Spinal cord (tissue), 10 donors: Measurements from ENCODE around the gene HEMK1. TPM values are rescaled to one million over a fixed set of nuclear protein-coding genes. Genes with fewer than 3 reads are reported as not detected.

Experiments
- DNase-seq, 6 donors: peaks; one replicate each; pipeline versions ENCODE4 v3.0.0 to v3.0.0-alpha.2; 2013 to 2015; ENCODE audit warnings: low spot score in 6 of 6, low read depth in 4 of 6
- H3K27ac ChIP-seq: one replicate; pipeline ENCODE4 v1.5.1; 2013; ENCODE audit warnings: low read depth, low read length, control low read depth
- H3K27me3 ChIP-seq: one replicate; pipeline ENCODE4 v1.6.1; 2013; ENCODE audit warnings: low read length; ENCODE audit not compliant: control insufficient read depth, insufficient read depth
- H3K36me3 ChIP-seq: one replicate; pipeline ENCODE4 v1.6.1; 2013; ENCODE audit warnings: low read length; ENCODE audit not compliant: control insufficient read depth, insufficient read depth
- H3K4me1 ChIP-seq: one replicate; pipeline ENCODE4 v1.6.1; 2013; ENCODE audit warnings: low read length; ENCODE audit not compliant: control insufficient read depth, insufficient read depth
- H3K4me3 ChIP-seq: one replicate; pipeline ENCODE4 v1.5.1; 2013; ENCODE audit warnings: low read depth, low read length, control low read depth
- H3K9me3 ChIP-seq: one replicate; pipeline ENCODE4 v1.6.1; 2013; ENCODE audit warnings: low read length; ENCODE audit not compliant: control insufficient read depth, insufficient read depth
- WGBS: methylation state at CpG from one replicate; pipeline ENCODE4 v1.1.5; 2013; ENCODE audit warnings: missing lambda C conversion rate; ENCODE audit not compliant: insufficient coverage; 5-methylcytosine and 5-hydroxymethylcytosine counted together
- polyA plus RNA-seq, 2 donors: library from polyadenylated mRNA; unstranded; fragments of 120-200 nt; gene quantifications; one replicate each; pipeline ENCODE4 v1.2.1, GENCODE V29; 2013; ENCODE audit not compliant: insufficient read length in 2 of 2
- total RNA-seq, 2 donors: library from RNA; depleted of rRNA in 1 of 2; stranded (reverse); fragments of 120-200 nt in 1 of 2; fragments of >200 nt in 1 of 2; gene quantifications; one replicate each; pipeline versions ENCODE4 v1.2.3 to v1.2.4, GENCODE V29; 2013 to 2014
- donor health status: healthy.

Gene HEMK1
- total and polyA plus RNA-seq, 4 donors, result 4.3 to 23.7 (median 17.7) TPM

- no peak overlapping the region for H3K4me3 ChIP-seq
- WGBS, result 100% methylated on average over 3 of the region's 4 CpGs
- H3K4me1 ChIP-seq, result peaks cover 46% of the 10 kb centered on the region
- no peak for DNase-seq
- H3K27ac ChIP-seq, result no peak overlapping the region
- H3K36me3 ChIP-seq, result no peaks in the 10 kb centered on the region
- no peaks in the 10 kb centered on the region for H3K27me3 ChIP-seq
- no peaks in the 10 kb centered on the region for H3K9me3 ChIP-seq
These were observed 38.1 kb upstream of the HEMK1 start for GRCh38 chr3:50531201-50531600.

DNA sequence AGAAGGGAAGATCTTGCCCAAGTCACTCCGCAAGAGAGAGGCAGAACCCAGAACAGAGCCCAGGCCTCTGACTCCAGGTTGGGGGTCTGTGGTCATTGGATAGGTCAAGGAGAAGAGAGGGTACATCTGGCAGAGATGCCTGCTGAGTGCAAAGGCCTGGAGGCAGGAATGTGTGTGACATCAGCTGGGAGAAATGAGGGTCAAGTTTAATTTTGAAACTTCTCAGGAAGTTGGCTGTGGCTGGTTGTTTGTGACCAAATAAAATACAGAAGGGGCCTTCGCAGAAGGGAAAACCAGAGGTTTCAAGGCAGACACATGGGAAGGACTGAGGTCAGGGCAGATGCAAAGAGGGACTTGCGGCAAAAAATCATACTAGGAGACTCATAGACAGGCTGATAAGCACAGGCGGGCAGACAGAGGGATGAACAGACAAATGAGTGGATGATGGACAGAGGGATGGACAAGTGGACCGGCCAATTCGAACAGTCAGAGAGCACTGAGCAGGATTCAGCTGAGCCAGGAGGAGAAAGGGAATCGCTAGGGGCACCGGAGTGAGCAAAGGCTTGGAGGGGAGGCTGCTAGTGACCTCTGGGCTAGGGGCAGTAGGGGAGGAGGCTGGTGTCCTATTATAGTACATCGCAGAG, 37.1 kb upstream of the HEMK1 start:
- peaks cover 45% of the 10 kb centered on the region for H3K4me1 ChIP-seq
- no peak overlapping the region for H3K4me3 ChIP-seq
- 88% methylated on average over 8 of the region's 9 CpGs for WGBS
- H3K9me3 ChIP-seq, result no peaks in the 10 kb centered on the region
- peak overlapping the region; percentile 25 for H3K27ac ChIP-seq
- no peaks in the 10 kb centered on the region for H3K36me3 ChIP-seq
- H3K27me3 ChIP-seq, result no peaks in the 10 kb centered on the region
- DNase-seq, result no peak

- peak in 1 of 6 donors; percentile 74 for DNase-seq
- H3K4me3 ChIP-seq, result no peak overlapping the region
- no peaks in the 10 kb centered on the region for H3K9me3 ChIP-seq
- H3K27me3 ChIP-seq, result no peaks in the 10 kb centered on the region
- H3K27ac ChIP-seq, result no peak overlapping the region
- peaks cover 45% of the 10 kb centered on the region for H3K4me1 ChIP-seq
- H3K36me3 ChIP-seq, result no peaks in the 10 kb centered on the region
- 38% methylated on average over 11 of the region's 13 CpGs for WGBS
These were observed 36.0 kb upstream of the HEMK1 start for GRCh38 chr3:50533316-50533715.

DNA sequence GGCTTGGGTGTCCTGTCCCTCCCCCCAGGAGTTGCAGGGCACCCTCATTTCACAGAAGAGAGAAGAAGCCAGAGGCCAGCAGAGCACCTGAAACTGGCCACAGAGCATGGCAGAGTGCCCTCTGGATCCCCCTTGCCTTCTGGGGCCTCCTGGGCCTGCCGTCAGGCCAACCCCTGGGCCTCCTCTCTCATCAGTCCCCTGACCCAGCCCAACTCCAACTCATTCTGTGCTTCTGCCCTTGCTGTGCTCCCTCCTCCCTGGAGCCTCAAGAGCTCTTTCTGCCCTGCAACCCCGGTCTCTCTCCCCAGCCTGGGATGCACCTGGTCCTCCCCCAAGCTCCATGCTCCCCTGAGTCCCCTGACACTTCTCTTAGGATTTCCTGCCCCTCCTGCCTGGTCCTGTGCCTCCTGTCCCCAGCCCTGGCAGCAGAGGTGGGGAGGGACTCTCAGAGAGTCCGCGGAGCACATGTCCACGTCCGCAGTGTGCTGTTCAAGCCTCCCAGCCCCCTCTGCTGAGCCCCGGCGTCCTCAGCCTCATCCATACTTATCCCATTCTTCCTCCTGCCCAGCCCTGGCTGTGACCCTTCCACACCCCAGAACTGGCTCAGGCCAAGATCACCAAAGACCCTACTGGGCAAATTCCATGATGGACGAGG, 35.4 kb upstream of the HEMK1 start:
- H3K4me3 ChIP-seq, result no peak overlapping the region
- H3K4me1 ChIP-seq, result peaks cover 46% of the 10 kb centered on the region
- H3K36me3 ChIP-seq, result no peaks in the 10 kb centered on the region
- DNase-seq, result no peak
- no peak overlapping the region for H3K27ac ChIP-seq
- 57% methylated on average over 9 of the region's 9 CpGs for WGBS
- no peaks in the 10 kb centered on the region for H3K9me3 ChIP-seq
- H3K27me3 ChIP-seq, result no peaks in the 10 kb centered on the region

DNA sequence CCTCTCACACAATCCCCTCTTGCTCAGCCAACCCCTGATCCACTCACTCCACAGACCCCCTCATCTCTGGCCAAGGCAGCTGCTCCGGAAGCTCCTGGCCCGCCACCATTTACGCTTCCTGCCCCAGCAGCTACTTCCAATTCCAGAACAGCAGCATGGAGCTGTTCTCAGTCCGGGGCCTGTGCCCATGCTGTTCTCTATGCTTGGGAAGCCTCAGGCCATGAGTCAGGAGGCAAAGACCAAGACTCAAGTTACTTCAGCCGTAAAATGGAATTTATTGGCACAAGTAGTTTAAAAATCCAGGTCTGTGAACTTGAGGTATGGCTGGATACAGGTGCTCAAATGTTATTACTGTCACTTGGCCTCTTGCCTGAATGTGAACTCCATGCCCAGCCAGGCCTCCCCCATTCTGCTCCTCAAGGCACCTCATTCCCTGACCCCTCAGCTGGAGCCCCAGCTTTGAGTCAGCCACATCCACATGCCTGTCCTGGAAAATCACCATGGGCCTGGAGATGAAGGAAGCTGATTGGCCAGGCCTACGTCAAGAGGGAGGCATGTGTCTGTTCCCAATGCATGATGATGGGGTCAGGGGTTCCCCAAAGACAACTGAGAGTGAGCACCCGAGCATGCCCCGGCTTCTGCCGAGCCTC, 34.5 kb upstream of the HEMK1 start:
- no peak overlapping the region for H3K27ac ChIP-seq
- H3K4me3 ChIP-seq, result no peak overlapping the region
- no peaks in the 10 kb centered on the region for H3K9me3 ChIP-seq
- H3K4me1 ChIP-seq, result peaks cover 53% of the 10 kb centered on the region
- WGBS, result 80% methylated on average over 7 of the region's 9 CpGs
- H3K27me3 ChIP-seq, result no peaks in the 10 kb centered on the region
- H3K36me3 ChIP-seq, result no peaks in the 10 kb centered on the region
- no peak for DNase-seq

DNA sequence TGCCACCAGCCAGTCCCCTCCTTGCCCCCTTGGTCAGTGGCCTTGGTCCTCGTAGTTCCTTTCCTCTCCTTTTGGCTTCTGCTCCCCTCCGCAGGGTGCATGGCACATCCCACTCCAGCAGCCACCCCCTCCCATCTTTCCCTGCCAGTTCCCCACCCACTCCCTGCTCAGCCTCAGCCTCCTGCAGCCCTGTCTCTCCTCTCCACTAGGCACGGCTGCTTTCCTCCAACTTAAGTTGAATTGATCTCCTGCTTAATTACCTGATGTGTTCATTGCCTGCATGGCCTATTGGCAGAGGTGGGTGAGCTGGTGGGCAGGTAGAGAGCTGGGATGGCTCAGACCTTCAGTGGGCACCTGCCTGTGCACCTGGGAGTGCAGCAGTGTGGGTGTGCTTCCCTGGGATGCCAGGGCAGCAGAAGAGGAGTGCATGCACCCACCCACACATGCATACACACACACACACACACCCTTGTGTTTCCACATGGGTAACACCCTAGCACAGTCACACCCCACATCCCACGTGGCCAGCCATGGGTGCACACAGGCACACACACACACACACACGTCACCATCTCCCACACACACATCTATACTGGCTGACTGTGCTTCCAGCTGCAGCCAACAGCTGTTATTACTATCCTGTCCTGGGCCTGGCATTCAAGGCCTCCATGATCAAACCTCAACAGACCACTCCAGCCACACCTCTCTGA, 32.7 kb upstream of the HEMK1 start:
- Histone ChIP-seq H3K9me3 (no peaks in the 10 kb centered on the region), H3K36me3 (no peaks in the 10 kb centered on the region), H3K27me3 (no peaks in the 10 kb centered on the region), H3K27ac (no peak overlapping the region), H3K4me3 (no peak overlapping the region), H3K4me1 (peaks cover 47% of the 10 kb centered on the region)
- 62% methylated on average over 4 of the region's 5 CpGs for WGBS
- no peak for DNase-seq

DNA sequence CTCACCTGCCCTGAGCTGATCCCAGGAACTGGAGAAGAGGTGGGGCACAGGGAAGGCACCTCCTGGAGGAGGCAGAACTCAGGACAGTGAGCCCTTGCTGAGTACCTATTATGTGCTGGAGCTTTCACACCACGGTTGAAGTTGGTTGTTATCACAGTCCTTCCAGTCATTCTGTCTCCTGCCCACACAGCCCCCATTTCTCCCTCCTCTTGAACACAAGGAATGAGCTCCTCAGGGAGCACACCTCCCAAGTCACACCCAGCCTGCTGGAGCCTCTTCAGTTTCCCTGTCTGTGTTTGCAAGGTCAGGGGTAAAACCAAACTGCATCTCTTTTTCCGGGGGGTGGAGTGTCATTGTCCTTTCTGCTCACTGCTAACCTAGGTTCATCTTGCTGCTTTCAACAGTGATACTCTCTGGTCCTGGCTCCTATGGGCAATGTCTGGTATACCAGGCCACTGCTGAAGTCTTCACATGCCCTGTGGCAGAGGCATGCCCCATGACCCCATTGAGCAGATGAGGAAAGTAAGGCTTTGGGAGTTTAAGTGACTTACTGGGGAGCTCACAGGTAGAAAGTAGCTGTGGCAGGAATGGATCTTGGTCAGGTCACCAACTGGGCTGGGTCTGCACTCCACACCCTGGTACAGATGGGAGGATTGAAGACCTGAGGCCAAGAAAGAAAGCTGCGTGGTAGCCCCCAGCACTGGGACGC, 31.7 kb upstream of the HEMK1 start:
- Histone ChIP-seq H3K4me3 (no peak overlapping the region), H3K27me3 (no peaks in the 10 kb centered on the region), H3K4me1 (peaks cover 51% of the 10 kb centered on the region), H3K36me3 (no peaks in the 10 kb centered on the region), H3K9me3 (no peaks in the 10 kb centered on the region), H3K27ac (no peak overlapping the region)
- 58% methylated on average over 4 of the region's 4 CpGs for WGBS
- no peak for DNase-seq

DNA sequence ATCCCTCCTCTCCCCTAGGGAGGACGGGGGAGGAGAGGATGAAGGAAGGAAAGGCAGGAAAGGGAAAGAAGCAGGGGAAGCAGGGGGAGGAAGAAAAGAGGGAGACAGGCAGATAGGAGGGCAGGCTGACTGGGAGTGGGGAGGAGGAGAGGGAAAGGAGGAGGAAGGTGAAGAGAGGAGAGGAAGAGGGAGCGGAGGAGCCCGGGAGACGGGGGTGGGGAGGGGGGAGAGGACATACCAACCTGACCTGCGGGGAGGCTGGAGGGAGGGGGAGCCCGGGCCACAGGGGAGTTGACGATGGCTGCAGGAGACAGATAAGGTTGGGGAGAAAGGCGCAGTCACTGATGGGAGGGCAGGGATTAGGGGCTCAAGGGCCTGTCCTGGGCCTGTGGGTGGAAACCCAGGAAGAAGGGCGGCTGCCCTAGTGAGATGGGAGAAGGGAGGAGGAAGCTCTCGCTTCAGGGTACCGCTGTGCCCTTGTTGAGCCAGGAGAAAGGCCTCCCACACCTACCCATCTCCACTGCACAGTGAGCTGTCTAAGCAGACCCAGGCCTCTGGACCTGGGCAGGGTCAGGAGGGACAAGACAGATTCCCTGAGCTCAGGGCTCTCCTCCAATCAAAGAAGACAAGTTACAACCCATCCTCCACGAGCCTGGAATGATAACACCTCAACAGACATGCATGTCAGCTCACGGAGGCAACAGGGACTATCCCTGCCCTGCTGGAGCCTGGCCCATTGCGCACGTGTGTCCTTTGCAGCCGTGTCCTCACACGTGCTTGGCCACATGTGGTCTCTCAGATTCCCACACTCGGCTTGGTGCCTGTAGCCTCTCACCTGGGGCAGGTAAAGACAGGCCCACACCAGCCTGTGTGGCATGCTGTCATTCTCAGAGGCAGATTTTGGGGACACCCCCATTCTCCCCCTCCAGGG, 29.7 kb upstream of the HEMK1 start:
- Histone ChIP-seq H3K4me3 (no peak overlapping the region), H3K27me3 (no peaks in the 10 kb centered on the region), H3K4me1 (peaks cover 31% of the 10 kb centered on the region), H3K36me3 (no peaks in the 10 kb centered on the region), H3K9me3 (no peaks in the 10 kb centered on the region), H3K27ac (no peak overlapping the region)
- 45% methylated on average over 15 of the region's 18 CpGs for WGBS
- no peak for DNase-seq
